Activated naive CD4-positive, alpha-beta T cell treated with anti-CD3 and anti-CD28 coated beads, Interleukin-2, amount 10 ng/mL, durations not matched to agents 7 days and 5 days (primary cell): Measurements from ENCODE around the gene AUH.

Source experiments
- CTCF ChIA-PET: fragments of 350-600 bp; sonication (Branson Sonifier 250); formaldehyde crosslinking; loops from one replicate; lab custom pipeline; 2021; ENCODE audit warnings: antibody characterized with exemption; lab: Charles Lee
- DNase-seq: peaks from one replicate; pipeline ENCODE4 v3.0.0-alpha.2; 2020
- H3K27ac Mint-ChIP-seq: one replicate; pipeline ENCODE4 v1.8.0; 2021; ENCODE audit warnings: mild to moderate bottlenecking, moderate library complexity, mixed read lengths
- H3K27me3 Mint-ChIP-seq: one replicate; pipeline ENCODE4 v1.8.0; 2021; ENCODE audit warnings: mild to moderate bottlenecking, mixed read lengths
- H3K36me3 Mint-ChIP-seq: one replicate; pipeline ENCODE4 v1.8.0; 2021; ENCODE audit warnings: mixed read lengths
- H3K4me1 Mint-ChIP-seq: one replicate; pipeline ENCODE4 v1.8.0; 2021; ENCODE audit warnings: mixed read lengths
- H3K4me3 Mint-ChIP-seq: one replicate; pipeline ENCODE4 v1.8.0; 2021; ENCODE audit warnings: mild to moderate bottlenecking, moderate library complexity, mixed read lengths
- H3K9me3 Mint-ChIP-seq: one replicate; pipeline ENCODE4 v1.8.0; 2021; ENCODE audit warnings: mixed read lengths

The AUH gene

GRCh38 chr9:91362051-91362611, 413 bp upstream of the AUH start:
- peaks cover 42% of the 10 kb centered on the region for H3K4me1 Mint-ChIP-seq
- peak overlapping the region; percentile 79 for H3K4me3 Mint-ChIP-seq
- H3K9me3 Mint-ChIP-seq, result peaks cover 4% of the 10 kb centered on the region
- peak overlapping the region; percentile 87 for H3K27ac Mint-ChIP-seq
- no peak for DNase-seq
- CTCF ChIA-PET, result no interaction called here
- H3K36me3 Mint-ChIP-seq, result peaks cover 11% of the 10 kb centered on the region
- peaks cover 9% of the 10 kb centered on the region for H3K27me3 Mint-ChIP-seq

- peaks cover 20% of the 10 kb centered on the region for H3K36me3 Mint-ChIP-seq
- CTCF ChIA-PET, result interaction anchor here (0.8 to 1.2 kb wide), 5 partner anchors 36 to 271 kb away, joined by 3 to 4 read pairs (median 4); no protein-coding TSS in a partner anchor
- peak overlapping the region; percentile 88 for H3K4me3 Mint-ChIP-seq
- H3K4me1 Mint-ChIP-seq, result peaks cover 46% of the 10 kb centered on the region
- H3K9me3 Mint-ChIP-seq, result peaks cover 4% of the 10 kb centered on the region
- no peak for DNase-seq
- H3K27ac Mint-ChIP-seq, result peak overlapping the region; percentile 95
- H3K27me3 Mint-ChIP-seq, result peaks cover under 1% of the 10 kb centered on the region
Observed at GRCh38 chr9:91360551-91361290, 997 bp downstream of the AUH start.

GRCh38 chr9:91359734-91360470, 1.8 kb downstream of the AUH start:
- H3K36me3 Mint-ChIP-seq, result peaks cover 26% of the 10 kb centered on the region
- CTCF ChIA-PET, result interaction anchor here (0.8 to 1.8 kb wide), 8 partner anchors 64 to 325 kb away, joined by 3 to 7 read pairs (median 4); partner anchors contain the start of gene NFIL3
- no peak for DNase-seq
- no peaks in the 10 kb centered on the region for H3K27me3 Mint-ChIP-seq
- peak overlapping the region; percentile 88 for H3K4me3 Mint-ChIP-seq
- peaks cover 46% of the 10 kb centered on the region for H3K4me1 Mint-ChIP-seq
- no peak overlapping the region for H3K27ac Mint-ChIP-seq
- peaks cover 3% of the 10 kb centered on the region for H3K9me3 Mint-ChIP-seq

GRCh38 chr9:91359083-91359482, 2.6 kb downstream of the AUH start:
- Mint-ChIP-seq H3K9me3 (peaks cover 3% of the 10 kb centered on the region), H3K36me3 (peaks cover 32% of the 10 kb centered on the region), H3K27ac (peak overlapping the region; percentile 60), H3K4me3 (peak overlapping the region; percentile 54), H3K27me3 (no peaks in the 10 kb centered on the region), H3K4me1 (peaks cover 46% of the 10 kb centered on the region)
- no peak for DNase-seq
- CTCF ChIA-PET, result interaction anchor here (0.5 to 1.8 kb wide), 9 partner anchors 65 to 377 kb away, joined by 3 to 7 read pairs (median 3); partner anchors contain the start of gene NFIL3

- Mint-ChIP-seq H3K27me3 (no peaks in the 10 kb centered on the region), H3K36me3 (peaks cover 44% of the 10 kb centered on the region), H3K9me3 (no peaks in the 10 kb centered on the region), H3K27ac (no peak overlapping the region), H3K4me3 (no peak overlapping the region), H3K4me1 (peaks cover 27% of the 10 kb centered on the region)
- CTCF ChIA-PET, result no interaction called here
- DNase-seq, result no peak
Observed at GRCh38 chr9:91354881-91355280, 6.8 kb downstream of the AUH start.

GRCh38 chr9:91349115-91349555, 12.6 kb downstream of the AUH start:
- Mint-ChIP-seq H3K9me3 (no peaks in the 10 kb centered on the region), H3K27me3 (no peaks in the 10 kb centered on the region), H3K36me3 (peaks cover 21% of the 10 kb centered on the region), H3K4me1 (peaks cover 20% of the 10 kb centered on the region), H3K27ac (no peak overlapping the region), H3K4me3 (no peak overlapping the region)
- no peak for DNase-seq
- CTCF ChIA-PET, result no interaction called here

GRCh38 chr9:91348191-91348807, 13.4 kb downstream of the AUH start:
- Mint-ChIP-seq H3K4me1 (peaks cover 20% of the 10 kb centered on the region), H3K27me3 (no peaks in the 10 kb centered on the region), H3K4me3 (no peak overlapping the region), H3K27ac (no peak overlapping the region), H3K36me3 (peaks cover 25% of the 10 kb centered on the region), H3K9me3 (no peaks in the 10 kb centered on the region)
- CTCF ChIA-PET, result no interaction called here
- DNase-seq, result no peak

GRCh38 chr9:91347377-91347776, 14.3 kb downstream of the AUH start:
- Mint-ChIP-seq H3K36me3 (peaks cover 28% of the 10 kb centered on the region), H3K27ac (no peak overlapping the region), H3K27me3 (no peaks in the 10 kb centered on the region), H3K4me1 (peaks cover 20% of the 10 kb centered on the region), H3K9me3 (no peaks in the 10 kb centered on the region), H3K4me3 (no peak overlapping the region)
- CTCF ChIA-PET, result interaction anchor here (0.6 to 1.8 kb wide), 3 partner anchors 10 to 312 kb away, joined by 3 to 5 read pairs (median 3); no protein-coding TSS in a partner anchor
- no peak for DNase-seq

GRCh38 chr9:91346644-91347043, 15.1 kb downstream of the AUH start:
- H3K9me3 Mint-ChIP-seq, result no peaks in the 10 kb centered on the region
- H3K4me1 Mint-ChIP-seq, result peaks cover 22% of the 10 kb centered on the region
- CTCF ChIA-PET, result interaction anchor here (0.6 to 1.8 kb wide), 4 partner anchors 10 to 313 kb away, joined by 3 to 5 read pairs (median 4); no protein-coding TSS in a partner anchor
- H3K4me3 Mint-ChIP-seq, result no peak overlapping the region
- H3K27ac Mint-ChIP-seq, result no peak overlapping the region
- no peak for DNase-seq
- no peaks in the 10 kb centered on the region for H3K27me3 Mint-ChIP-seq
- H3K36me3 Mint-ChIP-seq, result peaks cover 31% of the 10 kb centered on the region

- no peak overlapping the region for H3K4me3 Mint-ChIP-seq
- H3K9me3 Mint-ChIP-seq, result no peaks in the 10 kb centered on the region
- CTCF ChIA-PET, result interaction anchor here (0.8 to 1.8 kb wide), 3 partner anchors 11 to 206 kb away, joined by 4 to 5 read pairs (median 4); no protein-coding TSS in a partner anchor
- no peak for DNase-seq
- H3K27me3 Mint-ChIP-seq, result no peaks in the 10 kb centered on the region
- no peak overlapping the region for H3K27ac Mint-ChIP-seq
- peaks cover 32% of the 10 kb centered on the region for H3K36me3 Mint-ChIP-seq
- H3K4me1 Mint-ChIP-seq, result peaks cover 26% of the 10 kb centered on the region
Observed at GRCh38 chr9:91345978-91346377, 15.7 kb downstream of the AUH start.

GRCh38 chr9:91342575-91342974, 19.1 kb downstream of the AUH start:
- Mint-ChIP-seq H3K27me3 (no peaks in the 10 kb centered on the region), H3K4me3 (no peak overlapping the region), H3K4me1 (peaks cover 14% of the 10 kb centered on the region), H3K36me3 (peaks cover 46% of the 10 kb centered on the region), H3K9me3 (no peaks in the 10 kb centered on the region), H3K27ac (no peak overlapping the region)
- DNase-seq, result no peak
- CTCF ChIA-PET, result interaction anchor here (1.2 kb wide), 1 partner anchor 83 kb away, joined by 5 read pairs; no protein-coding TSS in a partner anchor

- H3K27ac Mint-ChIP-seq, result no peak overlapping the region
- CTCF ChIA-PET, result interaction anchor here (0.8 to 1.3 kb wide), 4 partner anchors 16 to 308 kb away, joined by 3 to 5 read pairs (median 4); no protein-coding TSS in a partner anchor
- no peak for DNase-seq
- H3K9me3 Mint-ChIP-seq, result no peaks in the 10 kb centered on the region
- no peaks in the 10 kb centered on the region for H3K27me3 Mint-ChIP-seq
- no peak overlapping the region for H3K4me3 Mint-ChIP-seq
- peaks cover 52% of the 10 kb centered on the region for H3K36me3 Mint-ChIP-seq
- peaks cover 15% of the 10 kb centered on the region for H3K4me1 Mint-ChIP-seq
Observed at GRCh38 chr9:91341749-91342148, 20.0 kb downstream of the AUH start.

GRCh38 chr9:91341258-91341746, 20.4 kb downstream of the AUH start:
- Mint-ChIP-seq H3K36me3 (peaks cover 54% of the 10 kb centered on the region), H3K9me3 (no peaks in the 10 kb centered on the region), H3K27ac (no peak overlapping the region), H3K27me3 (no peaks in the 10 kb centered on the region), H3K4me1 (peaks cover 10% of the 10 kb centered on the region), H3K4me3 (no peak overlapping the region)
- CTCF ChIA-PET, result interaction anchor here (0.8 to 1.3 kb wide), 5 partner anchors 16 to 308 kb away, joined by 3 to 5 read pairs (median 4); no protein-coding TSS in a partner anchor
- DNase-seq, result no peak
